ENCODE data around the gene SLC29A4.

GRCh38 chr7:5303061-5303460 lies 20.3 kb downstream of the SLC29A4 start:
- no peak for TF ChIP-seq EP300 (IDR thresholded peaks at IDR 0.05; ENCODE audit: borderline replicate concordance)
- TF ChIP-seq MAX (IDR thresholded peaks at IDR 0.05): no peak
- TF ChIP-seq CREB1 (IDR thresholded peaks at IDR 0.05; ENCODE audit: low read depth): no peak
- no peak for TF ChIP-seq NFIC (IDR thresholded peaks at IDR 0.05)
- no peak for TF ChIP-seq USF1 (IDR thresholded peaks at IDR 0.05)
- no peak for TF ChIP-seq TCF12 (IDR thresholded peaks at IDR 0.05; ENCODE audit: low read depth)
- TF ChIP-seq RAD21 (IDR thresholded peaks at IDR 0.05; ENCODE audit: low read depth): no peak
- TF ChIP-seq EGR1 (IDR thresholded peaks at IDR 0.05): no peak
- TF ChIP-seq YY1 (IDR thresholded peaks at IDR 0.05; ENCODE audit: low read depth): no peak
- TF ChIP-seq REST (IDR thresholded peaks at IDR 0.05; ENCODE audit: low read depth): no peak
- no peak for TF ChIP-seq CEBPB (IDR thresholded peaks at IDR 0.05)
- no peak for TF ChIP-seq TEAD4 (IDR thresholded peaks at IDR 0.05)
- no peak for TF ChIP-seq FOXM1 (IDR thresholded peaks at IDR 0.05; ENCODE audit: borderline replicate concordance, low read depth)
- TF ChIP-seq TAF1 (IDR thresholded peaks at IDR 0.05; ENCODE audit: low read depth): no peak

Data from Ishikawa (cell line).